Endothelial cell of umbilical vein (primary cell): ENCODE results near the gene OR2V1. TPM values are rescaled to one million over a fixed set of nuclear protein-coding genes. Genes with fewer than 3 reads are reported as not detected.

Experiments used
- BruUV-seq: library from RNA; stranded (reverse); fragments of 400-500 nt; replicated peaks from 2 replicates; lab custom pipeline; 2021; lab: Mats Ljungman, UMichigan
- CTCF ChIA-PET: fragments of 300-600, 350-600 bp; sonication (Branson Sonifier 250); formaldehyde crosslinking; loops from one replicate; lab custom pipeline; 2021; ENCODE audit warnings: antibody characterized with exemption, inconsistent platforms; lab: Charles Lee
- POLR2A ChIA-PET: fragments of 300-600, 350-600 bp; sonication (Branson Sonifier 250); formaldehyde crosslinking; loops from one replicate; lab custom pipeline; 2021; ENCODE audit warnings: antibody characterized with exemption, inconsistent platforms; lab: Charles Lee
- DNase-seq: peaks from one replicate; pipeline ENCODE4 v3.0.0-alpha.2; 2011; ENCODE audit warnings: low read depth, low spot score
- FAIRE-seq: peaks from 2 replicates; lab custom pipeline; 2011; peaks lifted over from hg19 to GRCh38; lab: Jason Lieb, UNC
- H2AFZ ChIP-seq: 2 replicates; pipeline ENCODE4 v1.6.0; 2012; ENCODE audit warnings: low read depth, low read length, control low read depth, inconsistent platforms
- H3K27ac ChIP-seq: 2 replicates; pipeline ENCODE4 v1.5.1; 2011; ENCODE audit warnings: low read depth, mild to moderate bottlenecking, control low read depth, low read length, moderate library complexity; ENCODE audit not compliant: insufficient read depth
- H3K27me3 ChIP-seq, 2 experiments: 2 replicates each; pipeline versions ENCODE4 v1.6.0 to v1.6.1; 2011; ENCODE audit warnings: low read length in 2 of 2, mixed read lengths in 1 of 2; ENCODE audit not compliant: control insufficient read depth in 2 of 2, insufficient read depth in 2 of 2
- H3K36me3 ChIP-seq, 2 experiments: 2 replicates in 1 of 2; 3 replicates in 1 of 2; pipeline ENCODE4 v1.5.1; 2011; ENCODE audit warnings: low read length in 2 of 2, mild to moderate bottlenecking in 1 of 2, moderate library complexity in 1 of 2; ENCODE audit not compliant: control insufficient read depth in 2 of 2, insufficient read depth in 2 of 2; ENCODE audit errors: extremely low read depth in 1 of 2
- H3K4me1 ChIP-seq: 3 replicates; pipeline ENCODE4 v1.5.1; 2011; ENCODE audit warnings: mild to moderate bottlenecking, low read length; ENCODE audit not compliant: control insufficient read depth, insufficient read depth; ENCODE audit errors: extremely low read depth
- H3K4me2 ChIP-seq: 2 replicates; pipeline ENCODE4 v1.6.1; 2011; ENCODE audit warnings: low read length, control low read depth, mixed read lengths; ENCODE audit not compliant: insufficient read depth
- H3K4me3 ChIP-seq, 3 experiments: fragments of 200-600 bp in 1 of 3; sonication (generic), shearing (Covaris generic) in 1 of 3; replicated peaks in 1 of 3; 2 replicates each; pipeline ENCODE4 v1.5.1; 2011 to 2016; ENCODE audit warnings: control low read depth in 3 of 3, low read length in 3 of 3, mild to moderate bottlenecking in 2 of 3, inconsistent platforms in 1 of 3, low read depth in 1 of 3, moderate library complexity in 1 of 3; ENCODE audit not compliant: insufficient read depth in 1 of 3
- H3K79me2 ChIP-seq: 2 replicates; pipeline ENCODE4 v1.6.0; 2012; ENCODE audit warnings: low read length, inconsistent platforms; ENCODE audit not compliant: control insufficient read depth, insufficient read depth
- H3K9ac ChIP-seq: replicated peaks from 2 replicates; pipeline ENCODE3; 2011; ENCODE audit warnings: low read length, control low read depth; ENCODE audit not compliant: insufficient read depth; ENCODE audit errors: extremely low read depth
- H3K9me1 ChIP-seq: replicated peaks from 3 replicates; pipeline ENCODE4 v1.6.0; 2011; ENCODE audit warnings: mild to moderate bottlenecking, low read length; ENCODE audit not compliant: control insufficient read depth, insufficient read depth; ENCODE audit errors: extremely low read depth
- H3K9me3 ChIP-seq: replicated peaks from 2 replicates; pipeline ENCODE4 v1.5.1; 2012; ENCODE audit warnings: low read length, inconsistent platforms; ENCODE audit not compliant: control insufficient read depth, insufficient read depth
- H4K20me1 ChIP-seq: replicated peaks from 2 replicates; pipeline ENCODE3; 2011; ENCODE audit warnings: mild to moderate bottlenecking, low read length; ENCODE audit not compliant: control insufficient read depth, insufficient read depth; ENCODE audit errors: extremely low read depth
- CTCF ChIP-seq, 2 donors: IDR thresholded peaks; 1 replicate in 1 of 2; 2 replicates in 1 of 2; pipeline ENCODE4 v1.5.1; 2011; ENCODE audit warnings: low read length in 2 of 2, mild to moderate bottlenecking in 2 of 2, moderate library complexity in 2 of 2, control low read depth in 1 of 2, inconsistent platforms in 1 of 2, low read depth in 1 of 2; ENCODE audit not compliant: insufficient read depth in 1 of 2; ENCODE audit errors: extremely low read depth in 1 of 2
- EZH2 ChIP-seq: IDR thresholded peaks from 2 replicates; pipeline ENCODE4 v1.6.1; 2012; ENCODE audit warnings: borderline replicate concordance, low read depth, mild to moderate bottlenecking, moderate library complexity, low read length, inconsistent platforms; ENCODE audit not compliant: severe bottlenecking
- FOS ChIP-seq: IDR thresholded peaks from 2 replicates; pipeline ENCODE4 v1.6.1; 2011; ENCODE audit warnings: mild to moderate bottlenecking, low read length, moderate library complexity, borderline replicate concordance; ENCODE audit not compliant: insufficient read depth
- GATA2 ChIP-seq: IDR thresholded peaks from 2 replicates; pipeline ENCODE4 v1.7.0; 2011; ENCODE audit warnings: low read depth, mild to moderate bottlenecking, moderate library complexity, mixed read lengths, low read length; ENCODE audit not compliant: insufficient read length, insufficient read depth
- JUN ChIP-seq: IDR thresholded peaks from 2 replicates; pipeline ENCODE4 v1.6.1; 2011; ENCODE audit warnings: borderline replicate concordance, low read depth; ENCODE audit not compliant: insufficient read length, insufficient read depth
- MAX ChIP-seq: IDR thresholded peaks from 2 replicates; pipeline ENCODE4 v1.6.1; 2011; ENCODE audit not compliant: insufficient read depth, insufficient read length
- MYC ChIP-seq: IDR thresholded peaks from one replicate; pipeline ENCODE4 v1.6.1; 2011; ENCODE audit warnings: mild to moderate bottlenecking, low read depth, low read length
- POLR2A ChIP-seq: IDR thresholded peaks from 2 replicates; pipeline ENCODE4 v1.6.1; 2012; ENCODE audit warnings: low read depth, mild to moderate bottlenecking, control low read depth, low read length
- POLR2AphosphoS5 ChIP-seq: IDR thresholded peaks from 2 replicates; pipeline ENCODE4 v1.6.1; 2012; ENCODE audit warnings: low read depth, mild to moderate bottlenecking, control low read depth, low read length, moderate library complexity; ENCODE audit not compliant: insufficient read depth
- dilution Hi-C: fragments of 300-500 bp; cut with MboI; formaldehyde crosslinking; loops from one replicate; pipeline ENCODE4 v1.15.0; 2019; ENCODE audit warnings: low sequenced_read_pairs; ENCODE audit not compliant: extremely low pct_ligation_motif_present
- intact Hi-C: fragments of 100-400 bp; cut with micrococcal nuclease; formaldehyde crosslinking; loops from one replicate; pipeline ENCODE4 v1.10.0; 2022
- polyA plus RNA-seq, 4 experiments: library from polyadenylated mRNA; depleted of rRNA in 3 of 4; stranded (reverse) in 3 of 4; unstranded in 1 of 4; fragments of >200 nt; gene quantifications; 2 replicates each; pipeline versions ENCODE4 v1.2.1 to v1.2.3, GENCODE V29; 2011 to 2012; ENCODE audit warnings: missing spikeins in 1 of 4
- total RNA-seq: library from RNA; stranded (reverse); gene quantifications from 2 replicates; pipeline ENCODE4 v1.2.3, GENCODE V29; 2021

OR2V1 gene
- total and polyA plus RNA-seq, 2 donors (not counting 3 experiments of a cell fraction or from before 2014, with no cell fraction given): not detected

- Histone ChIP-seq H3K4me3 (peak overlapping the region in 1 of 3 experiments; percentile 13), H3K9ac (no peak overlapping the region), H3K4me1 (peaks cover 12% of the 10 kb centered on the region), H3K36me3 (no peaks in the 10 kb centered on the region), H3K27ac (no peak overlapping the region), H3K79me2 (no peaks in the 10 kb centered on the region), H3K4me2 (peak overlapping the region; percentile 40), H3K9me3 (no peaks in the 10 kb centered on the region), H4K20me1 (no peaks in the 10 kb centered on the region), H3K9me1 (no peaks in the 10 kb centered on the region), H2AFZ (peak overlapping the region; percentile 63), H3K27me3 (peaks cover 5 to 12% of the 10 kb centered on the region in 2 experiments)
- POLR2A ChIA-PET: interaction anchor here (0.6 kb wide), 1 partner anchor 98 kb away, joined by 3 read pairs; no protein-coding TSS in a partner anchor
- BruUV-seq: no TSS peak
- TF ChIP-seq MAX (no peak), POLR2A (no peak), GATA2 (no peak), FOS (no peak), MYC (no peak), JUN (no peak), POLR2AphosphoS5 (no peak), EZH2 (no peak), CTCF (IDR thresholded peaks at IDR 0.05; ENCODE audit: extremely low read depth in 1 of 2, insufficient read depth in 1 of 2, low read depth in 1 of 2, low read length in 2 of 2) (no peak)
- intact Hi-C loops: loop anchor here (2.0 kb wide), 1 partner anchor 59 kb away; the partner anchor contains the start of gene TRIM41
- CTCF ChIA-PET: interaction anchor here (0.6 to 0.9 kb wide), 2 partner anchors 9 to 21 kb away, joined by 3 to 4 read pairs; no protein-coding TSS in a partner anchor
- FAIRE-seq (no peak), DNase-seq (no peak)
- dilution Hi-C loops: no loop called here
Observed at GRCh38 chr5:181163487-181164075, 32.6 kb upstream of the OR2V1 start.
